ENCODE measurements around the gene MINK1. TPM values are rescaled to one million over a fixed set of nuclear protein-coding genes. Genes with fewer than 3 reads are reported as not detected.

Gene MINK1
- total and polyA plus RNA-seq, 2 of the 8 experiments (the other 6 are each of a cell fraction or from before 2014, with no cell fraction given): 26.9 to 77.7 TPM

DNA sequence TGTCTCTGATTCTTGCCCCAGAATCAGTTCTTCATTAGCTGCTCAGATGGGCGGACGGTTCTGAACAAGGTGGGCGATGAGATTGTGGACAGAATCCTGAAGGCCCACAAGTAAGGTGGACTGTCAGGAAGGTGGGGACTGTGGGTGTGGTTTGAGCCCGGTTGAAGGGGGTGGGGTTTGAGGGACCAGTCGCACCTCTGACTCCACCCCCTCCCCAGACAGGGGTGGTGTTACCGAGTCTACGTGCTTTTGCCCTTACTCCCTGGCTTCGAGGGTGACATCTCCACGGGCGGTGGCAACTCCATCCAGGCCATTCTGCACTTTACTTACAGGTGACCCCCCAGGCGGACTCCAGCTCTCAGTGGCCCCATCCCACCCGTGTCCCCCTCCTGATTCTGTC is 14.9 kb upstream of the MINK1 start:
- Histone ChIP-seq H3K4me2 (ENCODE audit: insufficient read depth in 1 of 2, low read depth in 2 of 2, low read length in 2 of 2) (no peak overlapping the region), H2BK5ac (ENCODE audit: low read depth, low read length) (no peak overlapping the region), H4K20me1 (replicated peaks in 1 of 2; ENCODE audit: control insufficient read depth in 1 of 2, insufficient read depth in 2 of 2, low read length in 2 of 2) (peaks cover 3 to 7% of the 10 kb centered on the region in 2 experiments), H3K36me3 (ENCODE audit: control insufficient read depth in 2 of 4, insufficient read depth in 4 of 4, low read length in 3 of 4) (peaks cover 6 to 10% (median 9%) of the 10 kb centered on the region in 4 experiments; a peak in 6 of 8 replicates), H2BK20ac (ENCODE audit: low read length) (no peak overlapping the region), H3K79me2 (ENCODE audit: control insufficient read depth in 1 of 2, insufficient read depth in 2 of 2, low read length in 2 of 2) (no peaks in the 10 kb centered on the region), H2BK15ac (ENCODE audit: low read length) (no peak overlapping the region), H3K4ac (replicated peaks; ENCODE audit: insufficient read length, low read depth, low read length) (no peak overlapping the region), H3K27ac (ENCODE audit: low read depth, low read length) (no peak overlapping the region), H2AFZ (ENCODE audit: low read length) (no peak overlapping the region), H3K27me3 (replicated peaks in 1 of 4; ENCODE audit: control insufficient read depth in 3 of 4, extremely low read depth in 1 of 4, insufficient read depth in 3 of 4, low read length in 3 of 4) (no peaks in the 10 kb centered on the region), H4K91ac (replicated peaks; ENCODE audit: insufficient read length, low read length) (no peak overlapping the region), H3K23me2 (ENCODE audit: low read depth, low read length) (no peaks in the 10 kb centered on the region), H4K8ac (ENCODE audit: extremely low read depth, insufficient read depth, low read length) (no peak overlapping the region; the same call in 1 of the 2 replicates), H3K4me3 (ENCODE audit: extremely low read depth in 1 of 4, insufficient read depth in 2 of 4, low read depth in 3 of 4, low read length in 4 of 4) (no peak overlapping the region), H3K9ac (replicated peaks in 1 of 4; ENCODE audit: extremely low read depth in 1 of 4, low read depth in 3 of 4, low read length in 3 of 4) (no peak overlapping the region), H3K23ac (ENCODE audit: insufficient read length) (no peak overlapping the region), H3K18ac (ENCODE audit: extremely low read depth, low read length) (no peak overlapping the region), H3K56ac (replicated peaks; ENCODE audit: insufficient read length, low read depth, low read length) (no peak overlapping the region), H3K4me1 (replicated peaks in 1 of 4; ENCODE audit: control insufficient read depth in 3 of 4, insufficient read depth in 4 of 4, low read length in 3 of 4) (no peaks in the 10 kb centered on the region), H2BK120ac (replicated peaks; ENCODE audit: low read depth, low read length) (no peak overlapping the region), H2AK5ac (ENCODE audit: low read depth, low read length) (no peak overlapping the region), H3K14ac (ENCODE audit: insufficient read length) (no peak overlapping the region), H3K9me3 (ENCODE audit: insufficient read depth in 2 of 2, low read depth in 1 of 2, low read length in 1 of 2) (no peaks in the 10 kb centered on the region; a peak in 1 of 4 replicates), H4K5ac (ENCODE audit: insufficient read length, low read depth, low read length) (no peak overlapping the region), H3K79me1 (ENCODE audit: low read depth, low read length) (no peaks in the 10 kb centered on the region; the same call in 1 of the 2 replicates), H2BK12ac (ENCODE audit: low read depth, low read length) (no peak overlapping the region)
- DNase-seq (ENCODE audit: low read depth in 1 of 2, low spot score in 2 of 2) (no peak), FAIRE-seq (no peak)
- TF ChIP-seq CREB1 (IDR thresholded peaks at IDR 0.05) (no peak), SIRT6 (IDR thresholded peaks at IDR 0.05; ENCODE audit: low read length) (no peak), EGR1 (IDR thresholded peaks at IDR 0.05; ENCODE audit: borderline replicate concordance, low read depth, low read length) (no peak), MAFK (IDR thresholded peaks at IDR 0.05; ENCODE audit: low read depth, low read length) (no peak), KDM5A (IDR thresholded peaks at IDR 0.05; ENCODE audit: low read length) (no peak), EP300 (IDR thresholded peaks at IDR 0.05; ENCODE audit: borderline replicate concordance in 1 of 2, low read depth in 2 of 2, low read length in 2 of 2) (no peak)
- 82% methylated on average over 8 of the region's 12 CpGs; no CpG with 5 or more reads in 1 of the 2 experiments for whole genome bisulfite sequencing, 2 experiments (ENCODE audit: extremely low coverage in 1 of 2, insufficient coverage in 1 of 2, insufficient read length in 1 of 2, insufficient replicate concordance in 2 of 2, low coverage in 1 of 2, low lambda C conversion rate in 2 of 2, missing lambda C conversion rate in 1 of 2)
- ChIA-PET POLR2A (ENCODE audit: partially characterized antibody) (interaction anchor here (1.3 to 1.7 kb wide), 3 partner anchors 8 to 11 kb away, joined by 3 to 15 read pairs (median 5); partner anchors contain the start of gene PLD2), CTCF (ENCODE audit: partially characterized antibody) (interaction anchor here (1.0 to 3.0 kb wide), 5 partner anchors 28 to 81 kb away, joined by 3 to 9 read pairs (median 5); partner anchors contain the start of gene C17orf107)
